Endothelial cell of umbilical vein (primary cell): Measurements from ENCODE around the gene TTC9B. TPM values are rescaled to one million over a fixed set of nuclear protein-coding genes. Genes with fewer than 3 reads are reported as not detected.

Source experiments
- BruUV-seq: library from RNA; stranded (reverse); fragments of 400-500 nt; replicated peaks from 2 replicates; lab custom pipeline; 2021; lab: Mats Ljungman, UMichigan
- CTCF ChIA-PET: fragments of 300-600, 350-600 bp; sonication (Branson Sonifier 250); formaldehyde crosslinking; loops from one replicate; lab custom pipeline; 2021; ENCODE audit warnings: antibody characterized with exemption, inconsistent platforms; lab: Charles Lee
- POLR2A ChIA-PET: fragments of 300-600, 350-600 bp; sonication (Branson Sonifier 250); formaldehyde crosslinking; loops from one replicate; lab custom pipeline; 2021; ENCODE audit warnings: antibody characterized with exemption, inconsistent platforms; lab: Charles Lee
- DNase-seq: peaks from one replicate; pipeline ENCODE4 v3.0.0-alpha.2; 2011; ENCODE audit warnings: low read depth, low spot score
- FAIRE-seq: peaks from 2 replicates; lab custom pipeline; 2011; peaks lifted over from hg19 to GRCh38; lab: Jason Lieb, UNC
- H2AFZ ChIP-seq: 2 replicates; pipeline ENCODE4 v1.6.0; 2012; ENCODE audit warnings: low read depth, low read length, control low read depth, inconsistent platforms
- H3K27ac ChIP-seq: 2 replicates; pipeline ENCODE4 v1.5.1; 2011; ENCODE audit warnings: low read depth, mild to moderate bottlenecking, control low read depth, low read length, moderate library complexity; ENCODE audit not compliant: insufficient read depth
- H3K27me3 ChIP-seq, 2 experiments: 2 replicates each; pipeline versions ENCODE4 v1.6.0 to v1.6.1; 2011; ENCODE audit warnings: low read length in 2 of 2, mixed read lengths in 1 of 2; ENCODE audit not compliant: control insufficient read depth in 2 of 2, insufficient read depth in 2 of 2
- H3K36me3 ChIP-seq, 2 experiments: 2 replicates in 1 of 2; 3 replicates in 1 of 2; pipeline ENCODE4 v1.5.1; 2011; ENCODE audit warnings: low read length in 2 of 2, mild to moderate bottlenecking in 1 of 2, moderate library complexity in 1 of 2; ENCODE audit not compliant: control insufficient read depth in 2 of 2, insufficient read depth in 2 of 2; ENCODE audit errors: extremely low read depth in 1 of 2
- H3K4me1 ChIP-seq: 3 replicates; pipeline ENCODE4 v1.5.1; 2011; ENCODE audit warnings: mild to moderate bottlenecking, low read length; ENCODE audit not compliant: control insufficient read depth, insufficient read depth; ENCODE audit errors: extremely low read depth
- H3K4me2 ChIP-seq: 2 replicates; pipeline ENCODE4 v1.6.1; 2011; ENCODE audit warnings: low read length, control low read depth, mixed read lengths; ENCODE audit not compliant: insufficient read depth
- H3K4me3 ChIP-seq, 3 experiments: fragments of 200-600 bp in 1 of 3; sonication (generic), shearing (Covaris generic) in 1 of 3; replicated peaks in 1 of 3; 2 replicates each; pipeline ENCODE4 v1.5.1; 2011 to 2016; ENCODE audit warnings: control low read depth in 3 of 3, low read length in 3 of 3, mild to moderate bottlenecking in 2 of 3, inconsistent platforms in 1 of 3, low read depth in 1 of 3, moderate library complexity in 1 of 3; ENCODE audit not compliant: insufficient read depth in 1 of 3
- H3K79me2 ChIP-seq: 2 replicates; pipeline ENCODE4 v1.6.0; 2012; ENCODE audit warnings: low read length, inconsistent platforms; ENCODE audit not compliant: control insufficient read depth, insufficient read depth
- H3K9ac ChIP-seq: replicated peaks from 2 replicates; pipeline ENCODE3; 2011; ENCODE audit warnings: low read length, control low read depth; ENCODE audit not compliant: insufficient read depth; ENCODE audit errors: extremely low read depth
- H3K9me1 ChIP-seq: replicated peaks from 3 replicates; pipeline ENCODE4 v1.6.0; 2011; ENCODE audit warnings: mild to moderate bottlenecking, low read length; ENCODE audit not compliant: control insufficient read depth, insufficient read depth; ENCODE audit errors: extremely low read depth
- H3K9me3 ChIP-seq: replicated peaks from 2 replicates; pipeline ENCODE4 v1.5.1; 2012; ENCODE audit warnings: low read length, inconsistent platforms; ENCODE audit not compliant: control insufficient read depth, insufficient read depth
- H4K20me1 ChIP-seq: replicated peaks from 2 replicates; pipeline ENCODE3; 2011; ENCODE audit warnings: mild to moderate bottlenecking, low read length; ENCODE audit not compliant: control insufficient read depth, insufficient read depth; ENCODE audit errors: extremely low read depth
- CTCF ChIP-seq, 2 donors: IDR thresholded peaks; 1 replicate in 1 of 2; 2 replicates in 1 of 2; pipeline ENCODE4 v1.5.1; 2011; ENCODE audit warnings: low read length in 2 of 2, mild to moderate bottlenecking in 2 of 2, moderate library complexity in 2 of 2, control low read depth in 1 of 2, inconsistent platforms in 1 of 2, low read depth in 1 of 2; ENCODE audit not compliant: insufficient read depth in 1 of 2; ENCODE audit errors: extremely low read depth in 1 of 2
- EZH2 ChIP-seq: IDR thresholded peaks from 2 replicates; pipeline ENCODE4 v1.6.1; 2012; ENCODE audit warnings: borderline replicate concordance, low read depth, mild to moderate bottlenecking, moderate library complexity, low read length, inconsistent platforms; ENCODE audit not compliant: severe bottlenecking
- FOS ChIP-seq: IDR thresholded peaks from 2 replicates; pipeline ENCODE4 v1.6.1; 2011; ENCODE audit warnings: mild to moderate bottlenecking, low read length, moderate library complexity, borderline replicate concordance; ENCODE audit not compliant: insufficient read depth
- JUN ChIP-seq: IDR thresholded peaks from 2 replicates; pipeline ENCODE4 v1.6.1; 2011; ENCODE audit warnings: borderline replicate concordance, low read depth; ENCODE audit not compliant: insufficient read length, insufficient read depth
- MAX ChIP-seq: IDR thresholded peaks from 2 replicates; pipeline ENCODE4 v1.6.1; 2011; ENCODE audit not compliant: insufficient read depth, insufficient read length
- MYC ChIP-seq: IDR thresholded peaks from one replicate; pipeline ENCODE4 v1.6.1; 2011; ENCODE audit warnings: mild to moderate bottlenecking, low read depth, low read length
- POLR2A ChIP-seq: IDR thresholded peaks from 2 replicates; pipeline ENCODE4 v1.6.1; 2012; ENCODE audit warnings: low read depth, mild to moderate bottlenecking, control low read depth, low read length
- POLR2AphosphoS5 ChIP-seq: IDR thresholded peaks from 2 replicates; pipeline ENCODE4 v1.6.1; 2012; ENCODE audit warnings: low read depth, mild to moderate bottlenecking, control low read depth, low read length, moderate library complexity; ENCODE audit not compliant: insufficient read depth
- dilution Hi-C: fragments of 300-500 bp; cut with MboI; formaldehyde crosslinking; loops from one replicate; pipeline ENCODE4 v1.15.0; 2019; ENCODE audit warnings: low sequenced_read_pairs; ENCODE audit not compliant: extremely low pct_ligation_motif_present
- intact Hi-C: fragments of 100-400 bp; cut with micrococcal nuclease; formaldehyde crosslinking; loops from one replicate; pipeline ENCODE4 v1.10.0; 2022
- polyA plus RNA-seq, 4 experiments: library from polyadenylated mRNA; depleted of rRNA in 3 of 4; stranded (reverse) in 3 of 4; unstranded in 1 of 4; fragments of >200 nt; gene quantifications; 2 replicates each; pipeline versions ENCODE4 v1.2.1 to v1.2.3, GENCODE V29; 2011 to 2012; ENCODE audit warnings: missing spikeins in 1 of 4
- total RNA-seq: library from RNA; stranded (reverse); gene quantifications from 2 replicates; pipeline ENCODE4 v1.2.3, GENCODE V29; 2021

The TTC9B gene
- total and polyA plus RNA-seq, 2 donors (not counting 3 experiments of a cell fraction or from before 2014, with no cell fraction given), result not detected

GRCh38 chr19:40190891-40191835, 27.0 kb downstream of the TTC9B start, which contains the start of gene MAP3K10:
TSS of gene MAP3K10 (plus strand) at chr19:40191426. CDS start at chr19:40192032, 606 bp downstream.
- H3K36me3 ChIP-seq, result no peaks in the 10 kb centered on the region
- DNase-seq (peak; percentile 61), FAIRE-seq (no peak)
- H2AFZ ChIP-seq, result peak within 1 kb of the TSS; percentile 94
- H3K9me3 ChIP-seq, result no peaks in the 10 kb centered on the region
- POLR2A ChIA-PET, result interaction anchor here (0.6 to 0.7 kb wide), 3 partner anchors 23 to 59 kb away, joined by 3 to 5 read pairs (median 5); no protein-coding TSS in a partner anchor
- intact Hi-C loops (loop anchor here (1.0 kb wide), 2 partner anchors 31 to 220 kb away; partner anchors contain the start of gene PSMC4), dilution Hi-C loops (no loop called here)
- H3K27me3 ChIP-seq, result no peaks in the 10 kb centered on the region
- H3K4me2 ChIP-seq, result peak within 1 kb of the TSS; percentile 94
- H3K27ac ChIP-seq, result peak within 1 kb of the TSS; percentile 73
- no peaks in the 10 kb centered on the region for H4K20me1 ChIP-seq
- no peaks in the 10 kb centered on the region for H3K9me1 ChIP-seq
- TF ChIP-seq POLR2A (peak; percentile 13), FOS (no peak), MYC (no peak), MAX (no peak), POLR2AphosphoS5 (no peak), EZH2 (no peak), CTCF (IDR thresholded peaks at IDR 0.05; ENCODE audit: extremely low read depth in 1 of 2, insufficient read depth in 1 of 2, low read depth in 1 of 2, low read length in 2 of 2) (no peak), JUN (no peak)
- peak within 1 kb of the TSS; percentile 86 for H3K9ac ChIP-seq
- H3K79me2 ChIP-seq, result no peaks in the 10 kb centered on the region
- peaks cover 2% of the 10 kb centered on the region for H3K4me1 ChIP-seq
- CTCF ChIA-PET, result interaction anchor here (0.7 to 1.5 kb wide), 7 partner anchors 10 to 114 kb away, joined by 3 to 8 read pairs (median 3); no protein-coding TSS in a partner anchor
- H3K4me3 ChIP-seq, result peak within 1 kb of the TSS; percentile 68 to 86 (median 83)
- no TSS peak for BruUV-seq
